ENCODE results near the gene FCSK.

Gene FCSK

GRCh38 chr16:70478912-70479341, 24.5 kb downstream of the FCSK start:
- DNase-seq (ENCODE audit: low spot score): no peak

GRCh38 chr16:70480127-70481105, 26.0 kb downstream of the FCSK start:
- no peak for TF ChIP-seq CTCF (IDR thresholded peaks at IDR 0.05; ENCODE audit: extremely low read depth, missing control alignments)
- no peak for DNase-seq (ENCODE audit: low spot score)

More at GRCh38 chr16:70478912-70479341, 24.5 kb downstream of the FCSK start:
- no peak for TF ChIP-seq CTCF (IDR thresholded peaks at IDR 0.05; ENCODE audit: extremely low read depth, missing control alignments)

DNA sequence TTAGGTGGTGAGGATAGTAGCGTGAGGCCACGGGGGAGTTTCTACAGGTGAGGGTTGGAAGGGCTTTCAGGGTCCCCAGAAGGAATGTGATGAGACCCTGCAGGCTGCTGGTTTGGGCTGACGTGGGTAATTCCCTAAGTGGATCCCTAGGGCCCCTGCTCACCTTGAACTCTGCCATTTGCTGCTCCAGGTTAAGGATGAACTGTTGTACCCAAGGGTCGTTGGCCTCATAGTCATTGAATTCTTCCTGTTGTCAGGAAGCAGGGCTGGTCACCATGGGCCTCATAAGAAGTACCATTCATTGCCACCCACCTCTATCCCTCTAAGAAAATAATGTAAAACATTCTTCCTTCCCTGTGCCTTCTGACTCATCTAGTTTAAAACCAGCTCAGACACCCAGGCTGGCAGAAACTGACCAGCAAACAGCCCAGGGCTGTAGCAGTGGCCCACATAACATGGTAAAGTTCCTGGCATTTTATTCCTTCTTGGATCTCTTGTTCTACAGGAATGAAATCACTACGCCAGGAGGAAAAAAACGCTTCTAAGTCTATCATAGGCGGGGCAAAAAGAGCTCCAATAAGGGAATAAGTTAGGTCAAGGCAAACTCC, 27.6 kb downstream of the FCSK start:
- no peak for TF ChIP-seq CTCF (IDR thresholded peaks at IDR 0.05; ENCODE audit: extremely low read depth, missing control alignments)
- DNase-seq (ENCODE audit: low spot score): no peak

GRCh38 chr16:70482624-70483023, 28.2 kb downstream of the FCSK start:
- no peak for DNase-seq (ENCODE audit: low spot score)

DNA sequence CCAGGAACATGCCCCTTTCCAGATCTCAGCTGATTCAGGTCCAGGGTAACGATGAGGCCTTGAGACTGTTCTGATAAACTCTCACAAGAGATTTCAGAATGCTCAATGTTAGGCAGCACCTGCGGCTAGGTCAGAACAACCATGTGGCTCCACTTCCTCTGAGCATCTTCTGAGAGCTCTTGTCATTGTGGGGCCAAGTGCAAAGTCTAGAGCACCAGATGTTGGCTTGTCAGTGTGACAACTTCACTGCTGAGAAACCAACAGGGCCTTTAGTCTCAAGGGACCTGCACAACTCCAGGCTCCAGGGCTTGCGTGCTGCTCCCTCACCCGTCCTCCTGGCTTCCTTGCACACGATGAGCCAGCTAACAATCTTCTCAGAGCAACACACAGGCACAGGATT, 29.0 kb downstream of the FCSK start:
- no peak for DNase-seq (ENCODE audit: low spot score)
- TF ChIP-seq CTCF (IDR thresholded peaks at IDR 0.05; ENCODE audit: extremely low read depth, missing control alignments): no peak

More at GRCh38 chr16:70482624-70483023, 28.2 kb downstream of the FCSK start:
- TF ChIP-seq CTCF (IDR thresholded peaks at IDR 0.05; ENCODE audit: extremely low read depth, missing control alignments): no peak

DNA sequence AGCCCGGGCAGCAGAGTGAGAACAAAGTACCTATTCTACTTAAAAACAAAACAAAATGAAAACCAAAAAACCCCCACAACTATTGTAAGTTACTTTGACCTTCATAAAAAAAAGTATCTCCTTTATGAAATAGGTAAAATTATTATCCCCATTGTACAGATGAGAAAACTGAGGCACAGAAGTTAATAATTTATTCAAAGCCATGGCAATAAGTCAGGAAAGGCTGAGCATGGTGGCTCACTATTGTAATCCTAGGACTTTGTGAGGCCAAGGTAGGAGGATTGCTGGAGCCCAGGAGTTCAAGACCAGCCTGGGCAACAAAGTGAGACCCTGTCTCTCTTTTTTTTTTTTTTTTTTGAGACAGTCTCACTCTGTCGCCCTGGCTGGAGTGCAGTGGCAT, 30.5 kb downstream of the FCSK start:
- DNase-seq (ENCODE audit: low spot score): no peak
- no peak for TF ChIP-seq CTCF (IDR thresholded peaks at IDR 0.05; ENCODE audit: extremely low read depth, missing control alignments)

- TF ChIP-seq CTCF (IDR thresholded peaks at IDR 0.05; ENCODE audit: extremely low read depth, missing control alignments): no peak
- no peak for DNase-seq (ENCODE audit: low spot score)
Measured at GRCh38 chr16:70490261-70490660, 35.9 kb downstream of the FCSK start.
